ENCODE measurements around the gene GIGYF1.

- TF ChIP-seq CTCF (IDR thresholded peaks at IDR 0.05) (no peak), POLR2A (IDR thresholded peaks at IDR 0.05) (no peak)
Observed at GRCh38 chr7:100708395-100708794, 14.3 kb upstream of the GIGYF1 start.
